B cell (primary cell): ENCODE data around the gene ADORA2A.

Experiments
- EZH2 ChIP-seq: IDR thresholded peaks from 2 replicates; pipeline ENCODE4 v1.6.1; 2012; ENCODE audit warnings: borderline replicate concordance, low read depth, mild to moderate bottlenecking, moderate library complexity, low read length; ENCODE audit not compliant: insufficient read depth, poor library complexity, severe bottlenecking
- TF ChIP-seq, protein P1 (sequence below): fragments of 200-600 bp; IDR thresholded peaks from one replicate; pipeline ENCODE4 v1.8.0; 2022; ENCODE audit warnings: antibody characterized with exemption, mild to moderate bottlenecking

- TF ChIP-seq, protein P1, sequence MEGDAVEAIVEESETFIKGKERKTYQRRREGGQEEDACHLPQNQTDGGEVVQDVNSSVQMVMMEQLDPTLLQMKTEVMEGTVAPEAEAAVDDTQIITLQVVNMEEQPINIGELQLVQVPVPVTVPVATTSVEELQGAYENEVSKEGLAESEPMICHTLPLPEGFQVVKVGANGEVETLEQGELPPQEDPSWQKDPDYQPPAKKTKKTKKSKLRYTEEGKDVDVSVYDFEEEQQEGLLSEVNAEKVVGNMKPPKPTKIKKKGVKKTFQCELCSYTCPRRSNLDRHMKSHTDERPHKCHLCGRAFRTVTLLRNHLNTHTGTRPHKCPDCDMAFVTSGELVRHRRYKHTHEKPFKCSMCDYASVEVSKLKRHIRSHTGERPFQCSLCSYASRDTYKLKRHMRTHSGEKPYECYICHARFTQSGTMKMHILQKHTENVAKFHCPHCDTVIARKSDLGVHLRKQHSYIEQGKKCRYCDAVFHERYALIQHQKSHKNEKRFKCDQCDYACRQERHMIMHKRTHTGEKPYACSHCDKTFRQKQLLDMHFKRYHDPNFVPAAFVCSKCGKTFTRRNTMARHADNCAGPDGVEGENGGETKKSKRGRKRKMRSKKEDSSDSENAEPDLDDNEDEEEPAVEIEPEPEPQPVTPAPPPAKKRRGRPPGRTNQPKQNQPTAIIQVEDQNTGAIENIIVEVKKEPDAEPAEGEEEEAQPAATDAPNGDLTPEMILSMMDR, result no peak
- TF ChIP-seq EZH2, result no peak
Measured at GRCh38 chr22:24417901-24418641, 9.3 kb upstream of the ADORA2A start.
